ENCODE results near the gene SFXN2. TPM values are rescaled to one million over a fixed set of nuclear protein-coding genes. Genes with fewer than 3 reads are reported as not detected.

The SFXN2 gene
- total and polyA plus RNA-seq, 2 experiments from 2014 or later = 5.7 to 6.2 TPM

- Mint-ChIP-seq H3K27ac (no peak overlapping the region), H3K27me3 (ENCODE audit: insufficient read depth, low read depth, poor library complexity) (peaks cover 12% of the 10 kb centered on the region), H3K9me3 (no peaks in the 10 kb centered on the region), H3K4me1 (peaks cover 21% of the 10 kb centered on the region), H3K36me3 (ENCODE audit: low read depth) (no peaks in the 10 kb centered on the region), H3K4me3 (peak overlapping the region; percentile 95)
- Histone ChIP-seq H3K79me2 (replicated peaks; ENCODE audit: insufficient read depth) (peaks cover 20% of the 10 kb centered on the region), H3K27ac (ENCODE audit: low read depth) (no peak overlapping the region), H2AFZ (no peak overlapping the region), H3F3A (replicated peaks; ENCODE audit: low read depth) (no peaks in the 10 kb centered on the region; the same call in 1 of the 2 replicates), H3K4me2 (peak overlapping the region; percentile 88; the same call in 1 of the 2 replicates), H3K4me3 (no peak overlapping the region), H3K36me3 (ENCODE audit: insufficient read depth) (no peaks in the 10 kb centered on the region), H3K4me1 (ENCODE audit: insufficient read depth) (peaks cover 5% of the 10 kb centered on the region; the same call in 1 of the 2 replicates), H3K27me3 (ENCODE audit: insufficient read depth) (no peaks in the 10 kb centered on the region), H4K20me1 (replicated peaks; ENCODE audit: insufficient read depth) (0 out of 2 replicates have a peak, but pooled peaks cover 7% of the 10 kb centered on the region), H3K9me2 (ENCODE audit: insufficient read depth) (no peaks in the 10 kb centered on the region)
- no peak for ATAC-seq
- TF ChIP-seq CREB1 (CRISPR knock-in tag; IDR thresholded peaks at IDR 0.05; ENCODE audit: low read depth) = no peak
- TF ChIP-seq POLR2AphosphoS5 (IDR thresholded peaks at IDR 0.05; ENCODE audit: low read depth) = no peak
- no peak for TF ChIP-seq STAT1 (IDR thresholded peaks at IDR 0.05; ENCODE audit: unreplicated experiment)
- TF ChIP-seq ZNF331 (CRISPR knock-in tag; IDR thresholded peaks at IDR 0.05; ENCODE audit: low read depth) = no peak
- TF ChIP-seq ZNF462 (CRISPR knock-in tag; IDR thresholded peaks at IDR 0.05) = no peak
- no peak for TF ChIP-seq REST (IDR thresholded peaks at IDR 0.05; ENCODE audit: unreplicated experiment)
- TF ChIP-seq ETS1 (IDR thresholded peaks at IDR 0.05) = no peak
- no peak for TF ChIP-seq CTCF (conservative IDR thresholded peaks at IDR 0.05; ENCODE audit: low read depth in 2 of 2)
- TF ChIP-seq JUNB (IDR thresholded peaks at IDR 0.05; ENCODE audit: unreplicated experiment) = no peak
- no peak for TF ChIP-seq EZH2 (IDR thresholded peaks at IDR 0.05; ENCODE audit: low read depth, unreplicated experiment)
- no peak for TF ChIP-seq NANOG (IDR thresholded peaks at IDR 0.05; ENCODE audit: borderline replicate concordance)
- TF ChIP-seq EZH2phosphoT487 (IDR thresholded peaks at IDR 0.05; ENCODE audit: unreplicated experiment) = no peak
- DNase-seq (ENCODE audit: low spot score) = no peak
Measured at GRCh38 chr10:102745157-102745556, 30.7 kb downstream of the SFXN2 start.

Measured in GM23338 (cell line).